ENCODE data around the gene TPM3.

GRCh38 chr1:154178013-154178412, 13.9 kb downstream of the TPM3 start:
- TF ChIP-seq, protein P1, sequence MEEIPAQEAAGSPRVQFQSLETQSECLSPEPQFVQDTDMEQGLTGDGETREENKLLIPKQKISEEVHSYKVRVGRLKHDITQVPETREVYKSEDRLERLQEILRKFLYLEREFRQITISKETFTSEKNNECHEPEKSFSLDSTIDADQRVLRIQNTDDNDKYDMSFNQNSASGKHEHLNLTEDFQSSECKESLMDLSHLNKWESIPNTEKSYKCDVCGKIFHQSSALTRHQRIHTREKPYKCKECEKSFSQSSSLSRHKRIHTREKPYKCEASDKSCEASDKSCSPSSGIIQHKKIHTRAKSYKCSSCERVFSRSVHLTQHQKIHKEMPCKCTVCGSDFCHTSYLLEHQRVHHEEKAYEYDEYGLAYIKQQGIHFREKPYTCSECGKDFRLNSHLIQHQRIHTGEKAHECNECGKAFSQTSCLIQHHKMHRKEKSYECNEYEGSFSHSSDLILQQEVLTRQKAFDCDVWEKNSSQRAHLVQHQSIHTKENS (CRISPR knock-in tag; IDR thresholded peaks at IDR 0.05): no peak
- TF ChIP-seq, protein P2, sequence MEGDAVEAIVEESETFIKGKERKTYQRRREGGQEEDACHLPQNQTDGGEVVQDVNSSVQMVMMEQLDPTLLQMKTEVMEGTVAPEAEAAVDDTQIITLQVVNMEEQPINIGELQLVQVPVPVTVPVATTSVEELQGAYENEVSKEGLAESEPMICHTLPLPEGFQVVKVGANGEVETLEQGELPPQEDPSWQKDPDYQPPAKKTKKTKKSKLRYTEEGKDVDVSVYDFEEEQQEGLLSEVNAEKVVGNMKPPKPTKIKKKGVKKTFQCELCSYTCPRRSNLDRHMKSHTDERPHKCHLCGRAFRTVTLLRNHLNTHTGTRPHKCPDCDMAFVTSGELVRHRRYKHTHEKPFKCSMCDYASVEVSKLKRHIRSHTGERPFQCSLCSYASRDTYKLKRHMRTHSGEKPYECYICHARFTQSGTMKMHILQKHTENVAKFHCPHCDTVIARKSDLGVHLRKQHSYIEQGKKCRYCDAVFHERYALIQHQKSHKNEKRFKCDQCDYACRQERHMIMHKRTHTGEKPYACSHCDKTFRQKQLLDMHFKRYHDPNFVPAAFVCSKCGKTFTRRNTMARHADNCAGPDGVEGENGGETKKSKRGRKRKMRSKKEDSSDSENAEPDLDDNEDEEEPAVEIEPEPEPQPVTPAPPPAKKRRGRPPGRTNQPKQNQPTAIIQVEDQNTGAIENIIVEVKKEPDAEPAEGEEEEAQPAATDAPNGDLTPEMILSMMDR (IDR thresholded peaks at IDR 0.05 in 2 of 3, conservative IDR thresholded peaks at IDR 0.05 in 1 of 3; ENCODE audit: insufficient read depth in 2 of 3, low read depth in 1 of 3, low read length in 3 of 3): no peak

Measured in K562 (cell line).